HEK293T (cell line): ENCODE data around the gene IFI6.
"Not testable (repeated sequence)": the region's sequence is repeated elsewhere in the genome, so short reads cannot be mapped to it uniquely, and the experiment has no call there.

Source experiments
- CTCF ChIA-PET: fragments of 350-600 bp; formaldehyde crosslinking; extraction: SDS; loops from one replicate; lab custom pipeline; 2021; ENCODE audit warnings: antibody characterized with exemption, inconsistent platforms; lab: Yijun Ruan, JAX
- POLR2A ChIA-PET: fragments of 350-600 bp; formaldehyde crosslinking; extraction: SDS; loops from one replicate; lab custom pipeline; 2020; ENCODE audit warnings: antibody characterized with exemption, inconsistent platforms; lab: Yijun Ruan, JAX
- DNase-seq: peaks from one replicate; pipeline ENCODE4 v3.0.0; 2012; ENCODE audit warnings: mixed read lengths; ENCODE audit errors: extremely low spot score
- ARNT ChIP-seq: fragments of 450-650 bp; IDR thresholded peaks from 2 replicates; pipeline ENCODE4 v1.6.1; 2017; ENCODE audit warnings: mild to moderate bottlenecking
- BHLHE40 ChIP-seq: fragments of 450-650 bp; IDR thresholded peaks from 2 replicates; pipeline ENCODE4 v1.6.1; 2016; ENCODE audit warnings: mild to moderate bottlenecking, moderate library complexity, borderline replicate concordance
- CTBP1 ChIP-seq: fragments of 450-650 bp; IDR thresholded peaks from 2 replicates; pipeline ENCODE4 v1.6.1; 2016; ENCODE audit warnings: borderline replicate concordance
- ELF4 ChIP-seq: fragments of 450-650 bp; IDR thresholded peaks from 2 replicates; pipeline ENCODE4 v1.6.1; 2017; ENCODE audit warnings: antibody characterized with exemption
- FOXA1 ChIP-seq: fragments of 450-650 bp; IDR thresholded peaks from 2 replicates; pipeline ENCODE4 v1.6.1; 2016; ENCODE audit warnings: mild to moderate bottlenecking
- FOXK2 ChIP-seq: fragments of 450-650 bp; IDR thresholded peaks from 2 replicates; pipeline ENCODE4 v1.6.1; 2016; ENCODE audit warnings: mild to moderate bottlenecking
- FOXM1 ChIP-seq: fragments of 450-650 bp; IDR thresholded peaks from 2 replicates; pipeline ENCODE4 v1.6.1; 2017; ENCODE audit warnings: mild to moderate bottlenecking, borderline replicate concordance
- HDGF ChIP-seq: fragments of 450-650 bp; IDR thresholded peaks from 2 replicates; pipeline ENCODE4 v1.6.1; 2017; ENCODE audit warnings: antibody characterized with exemption, borderline replicate concordance
- L3MBTL2 ChIP-seq: fragments of 450-650 bp; conservative IDR thresholded peaks from 2 replicates; pipeline ENCODE4 v1.6.1; 2016; ENCODE audit warnings: mild to moderate bottlenecking
- LEF1 ChIP-seq: fragments of 450-650 bp; IDR thresholded peaks from 2 replicates; pipeline ENCODE4 v1.6.1; 2017; ENCODE audit warnings: mild to moderate bottlenecking, borderline replicate concordance
- NFRKB ChIP-seq: fragments of 450-650 bp; IDR thresholded peaks from 2 replicates; pipeline ENCODE4 v1.6.1; 2016; ENCODE audit warnings: mild to moderate bottlenecking, moderate library complexity
- PKNOX1 ChIP-seq: fragments of 450-650 bp; IDR thresholded peaks from 2 replicates; pipeline ENCODE4 v1.6.1; 2016
- SP1 ChIP-seq: fragments of 450-650 bp; IDR thresholded peaks from 2 replicates; pipeline ENCODE4 v1.6.1; 2017
- SUZ12 ChIP-seq: fragments of 450-650 bp; IDR thresholded peaks from 2 replicates; pipeline ENCODE4 v1.6.1; 2016; ENCODE audit warnings: mild to moderate bottlenecking
- TARDBP ChIP-seq: fragments of 450-650 bp; IDR thresholded peaks from 2 replicates; pipeline ENCODE4 v1.6.1; 2016
- ZNF384 ChIP-seq: fragments of 450-650 bp; IDR thresholded peaks from 2 replicates; pipeline ENCODE4 v1.6.1; 2016

IFI6 gene

GRCh38 chr1:27713139-27713725 is 41.2 kb upstream of the IFI6 start:
- POLR2A ChIA-PET, result no interaction called here
- no peak for DNase-seq
- CTCF ChIA-PET, result interaction anchor here (0.6 kb wide), 1 partner anchor 16 kb away, joined by 3 read pairs; no protein-coding TSS in a partner anchor
- TF ChIP-seq LEF1, result no peak
- no peak for TF ChIP-seq SP1
- TF ChIP-seq L3MBTL2, result no peak
- TF ChIP-seq NFRKB, result no peak
- no peak for TF ChIP-seq FOXM1
- TF ChIP-seq ELF4, result no peak
- TF ChIP-seq CTBP1, result no peak
- TF ChIP-seq FOXA1, result no peak
- TF ChIP-seq BHLHE40, result no peak
- no peak for TF ChIP-seq PKNOX1
- no peak for TF ChIP-seq HDGF
- TF ChIP-seq TARDBP, result no peak
- TF ChIP-seq ZNF384, result no peak
- TF ChIP-seq FOXK2, result no peak
- no peak for TF ChIP-seq ARNT
- no peak for TF ChIP-seq SUZ12

- ChIA-PET CTCF (no interaction called here), POLR2A (no interaction called here)
- TF ChIP-seq TARDBP, result no peak
- no peak for TF ChIP-seq LEF1
- DNase-seq, result no peak
Observed at GRCh38 chr1:27710574-27710973, 38.6 kb upstream of the IFI6 start.

GRCh38 chr1:27705545-27705944 is 33.6 kb upstream of the IFI6 start:
- ChIA-PET CTCF (interaction anchor here (1.1 kb wide), 1 partner anchor 20 kb away, joined by 5 read pairs; no protein-coding TSS in a partner anchor), POLR2A (no interaction called here)
- no peak for DNase-seq
- TF ChIP-seq L3MBTL2 (no peak), SP1 (no peak), LEF1 (no peak), HDGF (no peak), PKNOX1 (no peak), ZNF384 (no peak), TARDBP (no peak), NFRKB (no peak), FOXK2 (no peak), ELF4 (no peak), BHLHE40 (no peak), ARNT (no peak), SUZ12 (no peak), CTBP1 (no peak)

- POLR2A ChIA-PET, result interaction anchor here (0.6 kb wide), 1 partner anchor 20 kb away, joined by 3 read pairs; no protein-coding TSS in a partner anchor
- DNase-seq, result no peak
- no peak for TF ChIP-seq PKNOX1
- no peak for TF ChIP-seq FOXM1
- CTCF ChIA-PET, result interaction anchor here (1.1 kb wide), 1 partner anchor 20 kb away, joined by 5 read pairs; no protein-coding TSS in a partner anchor
Observed at GRCh38 chr1:27704958-27705357, 33.0 kb upstream of the IFI6 start.

GRCh38 chr1:27696835-27697234 is 24.8 kb upstream of the IFI6 start:
- CTCF ChIA-PET, result interaction anchor here (1.1 kb wide), 1 partner anchor 23 kb away, joined by 3 read pairs; no protein-coding TSS in a partner anchor
- DNase-seq, POLR2A ChIA-PET: not testable (repeated sequence)

GRCh38 chr1:27690183-27690582 is 18.2 kb upstream of the IFI6 start:
- no peak for DNase-seq

More at GRCh38 chr1:27690183-27690582, 18.2 kb upstream of the IFI6 start:
- ChIA-PET CTCF (no interaction called here), POLR2A (no interaction called here)
- no peak for TF ChIP-seq PKNOX1
- TF ChIP-seq BHLHE40, result no peak
- TF ChIP-seq SUZ12, result no peak
- no peak for TF ChIP-seq LEF1
- no peak for TF ChIP-seq HDGF
- TF ChIP-seq FOXM1, result no peak
- TF ChIP-seq CTBP1, result no peak
- TF ChIP-seq ARNT, result no peak
- no peak for TF ChIP-seq TARDBP
- no peak for TF ChIP-seq ZNF384
- no peak for TF ChIP-seq L3MBTL2
- TF ChIP-seq FOXK2, result no peak
- TF ChIP-seq SP1, result no peak
- no peak for TF ChIP-seq ELF4
- TF ChIP-seq NFRKB, result no peak
- TF ChIP-seq FOXA1, result no peak
